HepG2 (cell line): ENCODE data around the gene PRSS8. TPM values are rescaled to one million over a fixed set of nuclear protein-coding genes. Genes with fewer than 3 reads are reported as not detected.

ENCODE experiments used
- ATAC-seq: fragments of 200-7000 bp; cut with Tn5 transposase; 3 replicates; pipeline ENCODE4 v1.9.1; 2020; ENCODE audit warnings: mild to moderate bottlenecking, moderate library complexity
- BruUV-seq: library from RNA; stranded (reverse); fragments of 400-500 nt; replicated peaks from 2 replicates; lab custom pipeline; 2021; lab: Mats Ljungman, UMichigan
- CTCF ChIA-PET: fragments of 300-600 bp; formaldehyde crosslinking; extraction: SDS; loops from one replicate; lab custom pipeline; 2021; ENCODE audit warnings: low total read pairs, inconsistent platforms, low intra/inter-chr PET ratio; lab: Yijun Ruan, JAX
- POLR2A ChIA-PET: fragments of 350-600 bp; sonication (Branson Sonifier 250); formaldehyde crosslinking; loops from one replicate; lab custom pipeline; 2020; ENCODE audit warnings: antibody characterized with exemption, inconsistent platforms; lab: Yijun Ruan, JAX
- DNase-seq: peaks from one replicate; pipeline ENCODE4 v3.0.0-alpha.2; 2015; ENCODE audit warnings: low spot score
- FAIRE-seq: peaks from 3 replicates; lab custom pipeline; 2011; peaks lifted over from hg19 to GRCh38; lab: Jason Lieb, UNC
- H2AFZ ChIP-seq: one replicate; pipeline ENCODE4 v1.6.1; 2011; ENCODE audit warnings: low read length, inconsistent platforms
- H3K27ac ChIP-seq: fragments of 300-600 bp; 3 replicates; pipeline ENCODE4 v1.8.0; 2011; ENCODE audit warnings: mixed run types, mild to moderate bottlenecking, mixed read lengths, low read length, inconsistent platforms; ENCODE audit not compliant: insufficient read depth; ENCODE audit errors: extremely low read length
- H3K27me3 ChIP-seq, 2 experiments: fragments of 200-600 bp in 1 of 2; 2 replicates in 1 of 2; 3 replicates in 1 of 2; pipeline versions ENCODE4 v1.6.0 to v1.8.0; 2011; ENCODE audit warnings: low read length in 2 of 2, mild to moderate bottlenecking in 2 of 2, moderate library complexity in 2 of 2, inconsistent platforms in 1 of 2; ENCODE audit not compliant: insufficient read depth in 2 of 2, control insufficient read depth in 1 of 2
- H3K36me3 ChIP-seq, 2 experiments: fragments of 200-600 bp in 1 of 2; replicated peaks in 1 of 2; 2 replicates in 1 of 2; 3 replicates in 1 of 2; pipeline versions ENCODE4 v1.5.1 to v1.8.0; 2011; ENCODE audit warnings: low read length in 2 of 2, inconsistent platforms in 1 of 2; ENCODE audit not compliant: insufficient read depth in 2 of 2, control insufficient read depth in 1 of 2
- H3K4me1 ChIP-seq: 2 replicates; pipeline ENCODE4 v1.5.1; 2012; ENCODE audit warnings: low read length, inconsistent platforms; ENCODE audit not compliant: insufficient read depth
- H3K4me2 ChIP-seq: 2 replicates; pipeline ENCODE4 v1.6.0; 2011; ENCODE audit warnings: low read depth, low read length, inconsistent platforms
- H3K4me3 ChIP-seq, 3 experiments: fragments of 200-600 bp in 1 of 3; sonication (generic), shearing (Covaris generic) in 1 of 3; replicated peaks in 1 of 3; 2 replicates each; pipeline ENCODE4 v1.5.1; 2011 to 2016; ENCODE audit warnings: low read length in 3 of 3, inconsistent platforms in 2 of 3, low read depth in 2 of 3, mild to moderate bottlenecking in 2 of 3, control low read depth in 1 of 3, mixed read lengths in 1 of 3; ENCODE audit not compliant: insufficient read depth in 1 of 3
- H3K79me2 ChIP-seq: one replicate; pipeline ENCODE4 v1.6.1; 2011; ENCODE audit warnings: low read length, inconsistent platforms; ENCODE audit not compliant: insufficient read depth
- H3K9ac ChIP-seq: 2 replicates; pipeline ENCODE4 v1.6.0; 2011; ENCODE audit warnings: mild to moderate bottlenecking, low read depth, low read length, inconsistent platforms; ENCODE audit not compliant: insufficient read depth
- H3K9me3 ChIP-seq: 2 replicates; pipeline ENCODE4 v1.5.1; 2012; ENCODE audit warnings: mild to moderate bottlenecking, low read length
- H4K20me1 ChIP-seq: 2 replicates; pipeline ENCODE4 v1.6.0; 2011; ENCODE audit warnings: inconsistent platforms, mild to moderate bottlenecking, low read length, moderate library complexity; ENCODE audit not compliant: insufficient read depth
- GRHL1 ChIP-seq: sonication (generic); formaldehyde crosslinking; conservative IDR thresholded peaks from 2 replicates; pipeline ENCODE4 v1.8.0; 2022; ENCODE audit warnings: missing genetic modification reagents
- HOXA9 ChIP-seq: sonication (generic); formaldehyde crosslinking; IDR thresholded peaks from 2 replicates; pipeline ENCODE4 v1.8.1; 2022; ENCODE audit warnings: missing genetic modification reagents, mild to moderate bottlenecking, moderate library complexity, borderline replicate concordance
- KDM3A ChIP-seq: IDR thresholded peaks from 2 replicates; pipeline ENCODE4 v1.6.1; 2018; ENCODE audit warnings: low read depth, missing compliant biosample characterization
- NCOA5 ChIP-seq: sonication (generic); formaldehyde crosslinking; IDR thresholded peaks from 2 replicates; pipeline ENCODE4 v1.4.0; 2020; ENCODE audit warnings: missing genetic modification reagents
- NR0B2 ChIP-seq: sonication (generic); formaldehyde crosslinking; IDR thresholded peaks from 2 replicates; pipeline ENCODE4 v1.4.0; 2020; ENCODE audit warnings: mild to moderate bottlenecking, missing genetic modification reagents
- POGK ChIP-seq: sonication (generic); formaldehyde crosslinking; conservative IDR thresholded peaks from 2 replicates; pipeline ENCODE4 v1.8.0; 2022; ENCODE audit warnings: mild to moderate bottlenecking, moderate library complexity, missing genetic modification reagents
- YEATS4 ChIP-seq: sonication (generic); formaldehyde crosslinking; IDR thresholded peaks from 2 replicates; pipeline ENCODE4 v1.4.0; 2020; ENCODE audit warnings: missing genetic modification reagents, borderline replicate concordance
- ZFP82 ChIP-seq: sonication (generic); formaldehyde crosslinking; IDR thresholded peaks from 2 replicates; pipeline ENCODE4 v1.5.1; 2020; ENCODE audit warnings: mild to moderate bottlenecking, missing genetic modification reagents, borderline replicate concordance
- ZNF224 ChIP-seq: sonication (generic); formaldehyde crosslinking; IDR thresholded peaks from 2 replicates; pipeline ENCODE4 v1.5.0; 2020; ENCODE audit warnings: mild to moderate bottlenecking, missing genetic modification reagents
- ZNF33B ChIP-seq: sonication (generic); formaldehyde crosslinking; IDR thresholded peaks from 2 replicates; pipeline ENCODE4 v1.5.1; 2020; ENCODE audit warnings: mild to moderate bottlenecking, missing genetic modification reagents
- ZNF574 ChIP-seq: sonication (generic); formaldehyde crosslinking; IDR thresholded peaks from 2 replicates; pipeline ENCODE4 v1.4.0; 2020; ENCODE audit warnings: missing genetic modification reagents
- ZNF652 ChIP-seq: IDR thresholded peaks from 2 replicates; pipeline ENCODE4 v1.6.1; 2016; ENCODE audit warnings: low read depth, borderline replicate concordance
- WGBS: methylation state at CpG from one replicate; pipeline ENCODE4 v1.1.6; 2017; ENCODE audit warnings: low lambda C conversion rate; 5-methylcytosine and 5-hydroxymethylcytosine counted together
- in situ Hi-C: cut with HindIII; loops from 2 replicates; pipeline ENCODE4 v1.10.0; 2017; ENCODE audit warnings: low pct_unique_long_range_greater_than_20kb; ENCODE audit not compliant: extremely low pct_ligation_motif_present
- intact Hi-C: fragments of 100-400 bp; cut with micrococcal nuclease; formaldehyde crosslinking; loops from one replicate; pipeline ENCODE4 v1.10.0; 2022; ENCODE audit not compliant: unreplicated experiment
- polyA plus RNA-seq, 8 experiments: library from polyadenylated mRNA; depleted of rRNA in 3 of 8; stranded (reverse) in 7 of 8; unstranded in 1 of 8; fragments of >200 nt; fragmentation: Illumina TruSeq in 4 of 8; extraction: Trizol in 4 of 8; gene quantifications; 2 replicates each; pipeline versions ENCODE4 v1.2.1 to v1.2.3, GENCODE V29; 2011 to 2016; ENCODE audit warnings: low read depth in 4 of 8, missing spikeins in 1 of 8, mixed read lengths in 1 of 8; ENCODE audit not compliant: insufficient read depth in 1 of 8
- total RNA-seq, 5 experiments: library from RNA; depleted of rRNA; stranded (reverse); fragments of >200 nt; fragmentation: Illumina TruSeq; extraction: Trizol; gene quantifications; 2 replicates each; pipeline ENCODE4 v1.2.3, GENCODE V29; 2016; ENCODE audit warnings: low read depth in 1 of 5

PRSS8 gene
- total and polyA plus RNA-seq, 2 of the 13 experiments (the other 11 are each of a cell fraction or from before 2014, with no cell fraction given), result 2.6 to 7.2 TPM

GRCh38 chr16:31143694-31144148, 8.2 kb upstream of the PRSS8 start (continued):
- no peak for TF ChIP-seq ZNF224 (CRISPR knock-in tag)
- TF ChIP-seq ZNF33B (CRISPR knock-in tag), result no peak
- no peak for TF ChIP-seq KDM3A (CRISPR knock-in tag)
- no peak for TF ChIP-seq YEATS4
- TF ChIP-seq ZFP82 (CRISPR knock-in tag), result no peak
- TF ChIP-seq NCOA5 (CRISPR knock-in tag), result no peak
- no peak for TF ChIP-seq HOXA9 (CRISPR knock-in tag)
- no peak for TF ChIP-seq ZNF574 (CRISPR knock-in tag)
- no peak for TF ChIP-seq ZNF652

- BruUV-seq, result no TSS peak
- peak overlapping the region; percentile 66 for H3K9ac ChIP-seq
- no peak overlapping the region for H3K27ac ChIP-seq
- peak overlapping the region; percentile 80 for H3K4me2 ChIP-seq
- no peaks in the 10 kb centered on the region for H4K20me1 ChIP-seq
- ChIA-PET CTCF (interaction anchor here (1.2 to 1.9 kb wide), 2 partner anchors 37 to 117 kb away, joined by 3 to 9 read pairs; no protein-coding TSS in a partner anchor), POLR2A (interaction anchor here (0.6 to 11.4 kb wide), 19 partner anchors 9 to 365 kb away, joined by 3 to 275 read pairs (median 11); partner anchors contain the start of genes ARMC5, FUS, HSD3B7 and KAT8)
- WGBS, result 80% methylated on average over 22 of the region's 22 CpGs
- no peak for DNase-seq
- in situ Hi-C loops (no loop called here), intact Hi-C loops (loop anchor here (2.0 to 10.0 kb wide), 3 partner anchors 38 to 188 kb away; partner anchors contain the start of gene SETD1A)
- H3K27me3 ChIP-seq, result peaks cover 0 to 22% of the 10 kb centered on the region in 2 experiments; a peak in 4 of 5 replicates
- ATAC-seq, result no peak
- no peaks in the 10 kb centered on the region for H3K36me3 ChIP-seq
- H3K9me3 ChIP-seq, result no peaks in the 10 kb centered on the region
- H3K79me2 ChIP-seq, result no peaks in the 10 kb centered on the region
- peaks cover 64% of the 10 kb centered on the region for H3K4me1 ChIP-seq
- no peak overlapping the region for H2AFZ ChIP-seq
- peak overlapping the region in 1 of 3 experiments; percentile 74; a peak in 2 of 6 replicates for H3K4me3 ChIP-seq
- no peak for FAIRE-seq
- 0 out of 2 replicates have a peak, but pooled peaks have one; percentile 7 for TF ChIP-seq POGK
- TF ChIP-seq NR0B2 (CRISPR knock-in tag), result peak; percentile 40; the same call in 1 of the 2 replicates
- no peak for TF ChIP-seq GRHL1 (CRISPR knock-in tag)
Measured at GRCh38 chr16:31143011-31143693, 7.6 kb upstream of the PRSS8 start.
